Immature natural killer cell (primary cell): ENCODE results near the gene CDHR3. TPM values are rescaled to one million over a fixed set of nuclear protein-coding genes. Genes with fewer than 3 reads are reported as not detected.
A peak's percentile ranks its signal among the peaks of the same experiment; 100 is the strongest.

ENCODE experiments used
- DNase-seq, 3 donors: peaks; one replicate each; pipeline ENCODE4 v3.0.0; 2022; ENCODE audit warnings: mixed read lengths in 1 of 3
- H3K27ac Mint-ChIP-seq, 6 donors: one replicate each; pipeline ENCODE4 v1.8.0; 2020; ENCODE audit warnings: mixed read lengths in 6 of 6, mild to moderate bottlenecking in 5 of 6, inconsistent platforms in 4 of 6, moderate library complexity in 3 of 6
- H3K27me3 Mint-ChIP-seq, 3 donors: one replicate each; pipeline ENCODE4 v1.8.0; 2020 to 2021; ENCODE audit warnings: low read depth in 3 of 3, mild to moderate bottlenecking in 3 of 3, mixed read lengths in 3 of 3, moderate library complexity in 3 of 3, inconsistent platforms in 1 of 3
- H3K36me3 Mint-ChIP-seq, 3 donors: one replicate each; pipeline ENCODE4 v1.8.0; 2020; ENCODE audit warnings: mixed read lengths in 3 of 3, inconsistent platforms in 2 of 3, mild to moderate bottlenecking in 2 of 3
- H3K4me1 Mint-ChIP-seq, 2 donors: one replicate each; pipeline ENCODE4 v1.8.0; 2020; ENCODE audit warnings: inconsistent platforms in 2 of 2, mild to moderate bottlenecking in 2 of 2, mixed read lengths in 2 of 2, moderate library complexity in 1 of 2
- H3K4me3 Mint-ChIP-seq, 5 donors: one replicate each; pipeline ENCODE4 v1.8.0; 2020; ENCODE audit warnings: mild to moderate bottlenecking in 5 of 5, mixed read lengths in 5 of 5, inconsistent platforms in 3 of 5, moderate library complexity in 3 of 5
- H3K9me3 Mint-ChIP-seq, 6 donors: one replicate each; pipeline ENCODE4 v1.8.0; 2020; ENCODE audit warnings: mild to moderate bottlenecking in 6 of 6, mixed read lengths in 6 of 6, inconsistent platforms in 4 of 6, moderate library complexity in 3 of 6
- polyA plus RNA-seq, 3 donors: library from polyadenylated mRNA; unstranded; fragments of 300-500 nt; fragmentation: Illumina TruSeq; gene quantifications; one replicate each; pipeline ENCODE4 v1.2.3, GENCODE V29; 2021

Gene CDHR3
- polyA plus RNA-seq, 3 donors from 2014 or later: 1.2 to 3.4 (median 2.1) TPM

DNA sequence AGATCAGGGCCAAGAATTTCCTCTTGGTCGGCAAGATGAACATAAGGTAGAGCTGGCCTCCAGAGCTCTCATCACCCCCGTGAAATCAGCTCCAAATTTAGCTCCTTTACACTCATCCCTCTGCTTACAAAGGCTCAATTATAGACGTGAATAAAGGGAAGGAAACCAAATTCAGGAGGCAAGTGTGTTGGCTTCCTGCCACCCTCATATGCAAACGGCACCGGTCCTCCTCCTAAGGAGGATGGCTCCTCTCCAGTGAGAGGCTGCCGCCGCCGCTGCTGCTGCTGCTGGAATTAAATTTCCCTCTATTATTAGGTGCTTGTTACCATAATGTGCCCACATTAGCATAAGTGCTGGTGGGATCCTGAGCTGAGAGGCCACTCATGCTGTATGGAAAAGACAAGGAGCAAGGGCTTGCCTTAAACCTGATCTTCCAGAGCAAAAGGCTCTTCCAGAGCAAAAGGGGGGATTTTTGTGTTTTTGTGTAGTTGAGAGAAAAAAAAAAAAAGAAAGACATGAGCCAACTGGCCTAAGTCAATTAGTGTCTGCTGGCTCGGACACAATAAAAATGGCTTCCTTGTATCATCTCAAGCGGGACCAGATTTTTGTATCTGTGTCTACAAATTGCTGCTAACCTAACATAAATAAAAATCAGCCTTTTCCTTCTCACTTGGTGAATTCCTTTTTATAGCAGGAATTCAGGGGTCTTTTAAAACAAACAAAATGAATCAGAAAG is 68.4 kb downstream of the CDHR3 start:
- no peaks in the 10 kb centered on the region for H3K4me1 Mint-ChIP-seq
- peaks cover 9 to 22% (median 14%) of the 10 kb centered on the region in 3 donors for H3K27me3 Mint-ChIP-seq
- H3K36me3 Mint-ChIP-seq: peaks cover 0 to 11% (median 0%) of the 10 kb centered on the region in 3 donors
- DNase-seq: no peak
- H3K27ac Mint-ChIP-seq: no peak overlapping the region
- H3K4me3 Mint-ChIP-seq: no peak overlapping the region
- H3K9me3 Mint-ChIP-seq: no peaks in the 10 kb centered on the region

DNA sequence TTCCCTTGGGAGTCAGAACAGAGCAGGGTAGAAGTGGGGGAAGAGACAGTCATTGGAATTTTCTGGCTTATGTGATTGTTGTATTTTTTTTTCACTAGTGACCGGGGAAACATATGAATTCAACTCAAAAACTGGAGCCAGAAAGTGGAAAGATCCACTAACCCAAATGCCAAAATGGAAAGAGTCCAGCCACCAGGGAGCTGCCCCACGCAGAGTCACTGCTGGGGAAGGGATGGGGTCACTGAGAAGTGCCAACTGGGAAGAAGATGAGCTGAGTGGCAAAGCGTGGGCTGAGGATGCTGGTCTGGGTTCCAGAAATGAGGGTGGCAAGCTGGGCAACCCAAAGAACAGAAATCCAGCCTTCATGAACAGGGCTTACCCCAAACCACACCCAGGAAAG is 69.2 kb downstream of the CDHR3 start:
- Mint-ChIP-seq H3K36me3 (peaks cover 0 to 11% (median 0%) of the 10 kb centered on the region in 3 donors), H3K27me3 (peaks cover 6 to 21% (median 6%) of the 10 kb centered on the region in 3 donors)

DNA sequence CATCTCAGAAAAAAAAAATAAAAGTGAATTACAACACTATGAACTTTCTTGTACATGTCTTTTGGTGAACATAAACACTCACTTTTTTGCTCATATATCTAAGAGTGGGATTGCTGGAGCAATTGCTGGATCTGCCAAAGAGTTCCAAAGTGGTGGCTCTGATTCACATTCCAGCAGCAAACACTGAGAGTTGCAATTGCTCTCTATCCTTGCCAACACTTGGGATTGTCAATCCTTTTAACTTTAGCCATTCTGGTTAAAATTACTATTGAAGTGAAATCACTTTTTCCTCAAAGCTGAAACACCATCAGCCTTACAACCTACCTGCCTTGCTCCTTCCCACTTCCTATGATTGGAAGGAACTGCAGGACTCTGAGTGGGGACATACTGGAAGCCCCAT is 70.7 kb downstream of the CDHR3 start:
- Mint-ChIP-seq H3K27me3 (peaks cover 6 to 18% (median 8%) of the 10 kb centered on the region in 3 donors), H3K27ac (no peak overlapping the region), H3K4me1 (no peaks in the 10 kb centered on the region), H3K4me3 (no peak overlapping the region), H3K36me3 (peaks cover 0 to 8% (median 0%) of the 10 kb centered on the region in 3 donors), H3K9me3 (no peaks in the 10 kb centered on the region)
- DNase-seq: no peak

More for the DNA sequence above, 69.2 kb downstream of the CDHR3 start:
- Mint-ChIP-seq H3K9me3 (no peaks in the 10 kb centered on the region), H3K4me1 (no peaks in the 10 kb centered on the region), H3K4me3 (no peak overlapping the region), H3K27ac (no peak overlapping the region)
- DNase-seq: no peak

DNA sequence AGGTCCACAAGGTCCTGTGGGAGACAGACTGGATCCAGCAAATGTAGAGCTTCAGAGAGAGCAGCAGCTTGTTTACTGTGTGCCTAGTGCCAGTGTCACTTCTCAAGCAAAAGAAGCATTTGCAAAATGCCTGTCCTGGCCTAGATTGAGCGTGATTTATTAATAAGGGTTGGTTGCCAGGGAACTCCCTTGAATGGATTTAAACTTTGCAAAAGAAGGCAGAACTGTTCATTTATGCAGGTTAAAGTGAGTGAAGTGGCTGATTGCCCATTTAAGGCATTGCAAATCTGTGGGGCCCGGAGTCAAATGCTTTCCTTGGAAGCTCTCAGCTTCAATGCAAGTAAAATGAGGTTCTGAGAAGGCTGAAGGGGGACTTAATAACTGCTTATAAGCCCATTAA is 71.3 kb downstream of the CDHR3 start:
- Mint-ChIP-seq H3K9me3 (no peaks in the 10 kb centered on the region), H3K36me3 (peaks cover 0 to 8% (median 0%) of the 10 kb centered on the region in 3 donors), H3K27ac (no peak overlapping the region), H3K4me1 (no peaks in the 10 kb centered on the region), H3K4me3 (no peak overlapping the region), H3K27me3 (peaks cover 3 to 18% (median 8%) of the 10 kb centered on the region in 3 donors)
- DNase-seq: no peak

DNA sequence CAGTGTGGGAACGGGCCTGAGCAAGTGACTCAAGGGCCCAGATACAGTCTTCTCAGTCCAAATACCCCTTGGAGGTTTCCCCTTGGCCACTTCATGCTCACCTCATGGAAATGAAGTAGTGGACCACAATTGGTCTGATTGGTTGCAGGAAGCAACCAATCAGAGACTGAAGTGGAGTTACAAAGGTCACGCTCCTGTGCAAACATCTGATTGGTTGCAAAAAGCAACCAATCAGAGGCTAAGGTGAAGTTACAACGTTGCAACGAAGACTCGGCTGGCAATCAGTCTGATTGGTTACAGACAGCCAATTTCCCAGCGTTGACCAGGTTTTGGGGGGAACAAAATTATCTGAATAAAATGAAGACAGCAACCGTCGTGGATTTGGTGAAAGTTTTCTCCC is 72.5 kb downstream of the CDHR3 start:
- Mint-ChIP-seq H3K4me3 (no peak overlapping the region), H3K36me3 (peaks cover 0 to 8% (median 0%) of the 10 kb centered on the region in 3 donors), H3K27me3 (peaks cover 3 to 18% (median 3%) of the 10 kb centered on the region in 3 donors), H3K9me3 (no peaks in the 10 kb centered on the region), H3K4me1 (no peaks in the 10 kb centered on the region), H3K27ac (no peak overlapping the region)
- no peak for DNase-seq

DNA sequence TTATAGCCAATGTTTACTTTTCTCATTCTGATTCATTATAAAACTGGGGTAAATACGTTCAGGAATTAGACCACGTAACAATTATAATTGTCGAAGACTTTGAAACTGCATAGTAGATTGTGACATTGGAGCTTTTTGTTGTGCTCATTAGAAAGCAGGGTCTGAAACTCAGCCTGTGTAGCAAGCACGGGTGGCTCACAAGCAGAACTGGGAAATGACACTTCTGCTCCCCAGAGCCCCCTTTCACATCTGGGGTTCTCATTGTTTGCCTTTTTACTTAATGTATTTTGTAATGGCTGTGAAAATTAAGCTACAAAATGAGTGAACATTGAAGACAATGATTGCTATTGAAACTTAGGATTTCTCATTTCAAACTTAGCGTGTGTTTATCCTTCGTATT is 72.9 kb downstream of the CDHR3 start:
- H3K4me3 Mint-ChIP-seq: no peak overlapping the region
- no peak overlapping the region for H3K27ac Mint-ChIP-seq
- no peaks in the 10 kb centered on the region for H3K4me1 Mint-ChIP-seq
- no peak for DNase-seq
- H3K36me3 Mint-ChIP-seq: peaks cover 0 to 5% (median 0%) of the 10 kb centered on the region in 3 donors
- peaks cover 3 to 15% (median 5%) of the 10 kb centered on the region in 3 donors for H3K27me3 Mint-ChIP-seq
- no peaks in the 10 kb centered on the region for H3K9me3 Mint-ChIP-seq

DNA sequence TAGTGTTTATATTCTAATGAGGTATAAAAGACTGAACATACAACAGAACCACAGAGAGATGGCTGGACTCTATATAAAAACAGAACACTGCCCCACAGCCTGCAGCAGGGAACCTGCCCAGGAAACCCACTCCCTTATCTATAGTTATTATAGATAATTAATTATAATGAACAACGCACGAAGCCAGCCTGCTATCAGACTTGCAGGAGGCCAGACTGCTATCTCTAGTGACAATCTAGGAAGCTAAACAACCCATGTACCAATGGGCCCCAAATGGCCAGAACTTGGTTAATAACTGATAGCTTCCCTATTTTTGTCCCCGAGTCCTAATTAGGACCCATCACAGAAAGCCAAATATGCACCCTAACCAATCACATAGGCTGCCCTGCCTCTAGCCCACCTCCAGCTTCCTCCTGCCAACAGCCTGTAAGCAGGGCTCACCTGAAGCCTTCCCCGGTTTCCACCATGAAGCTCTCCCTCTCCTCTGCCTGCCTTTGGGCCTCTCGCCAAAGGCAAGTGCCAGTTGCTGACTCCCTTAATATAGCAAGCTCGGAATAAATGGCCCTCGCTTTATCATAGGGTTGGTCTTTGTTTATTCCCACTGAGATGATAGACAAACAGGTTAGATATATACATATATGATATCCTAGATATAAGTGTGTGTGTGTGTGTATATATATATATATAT is 74.6 kb downstream of the CDHR3 start:
- Mint-ChIP-seq H3K4me3 (no peak overlapping the region), H3K4me1 (peaks cover 0 to under 1% of the 10 kb centered on the region in 2 donors), H3K27ac (peak overlapping the region in 1 of 6 donors; percentile 4), H3K27me3 (peaks cover 3 to 16% (median 8%) of the 10 kb centered on the region in 3 donors), H3K36me3 (no peaks in the 10 kb centered on the region), H3K9me3 (no peaks in the 10 kb centered on the region)
- no peak for DNase-seq

DNA sequence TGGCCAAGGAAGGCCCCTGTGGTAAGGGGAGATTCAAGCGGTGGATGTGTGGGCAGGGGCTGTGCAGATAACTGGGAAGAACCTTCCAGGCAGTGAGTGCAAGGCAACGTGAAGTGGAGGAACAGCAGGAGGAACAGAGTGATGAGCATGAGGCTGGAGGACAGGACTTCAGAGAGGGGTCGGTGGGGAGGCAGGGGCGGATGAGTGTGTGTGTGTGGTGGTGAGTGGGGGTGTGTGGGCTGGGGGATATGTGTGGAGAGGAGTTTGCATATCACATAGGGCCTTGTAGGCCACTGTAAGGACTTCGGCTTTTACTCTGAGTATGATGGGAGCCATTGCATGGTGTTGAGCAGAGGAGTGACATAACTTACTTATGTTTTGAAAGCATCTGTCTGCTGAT is 75.2 kb downstream of the CDHR3 start:
- DNase-seq: no peak
- H3K9me3 Mint-ChIP-seq: no peaks in the 10 kb centered on the region
- no peak overlapping the region for H3K27ac Mint-ChIP-seq

DNA sequence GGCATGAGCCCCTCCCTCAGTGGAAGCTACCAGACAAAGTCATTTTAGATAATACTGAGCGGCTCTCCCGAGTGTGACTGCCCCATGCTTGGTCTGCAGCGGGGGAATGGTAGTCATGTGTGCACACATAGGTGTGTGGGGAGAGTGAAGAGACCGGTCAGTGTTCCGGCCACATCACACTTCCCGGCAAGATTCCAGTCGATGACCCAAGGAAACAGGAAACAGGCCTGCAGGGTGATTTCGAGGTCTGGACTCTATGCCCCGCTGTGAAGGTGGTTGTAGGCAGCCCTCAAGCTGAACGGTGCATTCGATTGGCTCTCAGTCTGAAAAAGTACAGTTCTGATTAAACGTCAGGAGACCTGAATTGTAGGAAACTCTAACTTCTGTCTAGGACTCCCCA is 75.9 kb downstream of the CDHR3 start:
- H3K9me3 Mint-ChIP-seq: no peaks in the 10 kb centered on the region
- no peak overlapping the region for H3K4me3 Mint-ChIP-seq
- H3K27ac Mint-ChIP-seq: no peak overlapping the region
- DNase-seq: no peak
- H3K27me3 Mint-ChIP-seq: peaks cover 3 to 14% (median 7%) of the 10 kb centered on the region in 3 donors
- H3K4me1 Mint-ChIP-seq: peaks cover 0 to 4% of the 10 kb centered on the region in 2 donors
- no peaks in the 10 kb centered on the region for H3K36me3 Mint-ChIP-seq

More for the DNA sequence above, 75.2 kb downstream of the CDHR3 start:
- Mint-ChIP-seq H3K4me1 (peaks cover 0 to 4% of the 10 kb centered on the region in 2 donors), H3K36me3 (no peaks in the 10 kb centered on the region), H3K4me3 (no peak overlapping the region), H3K27me3 (peaks cover 3 to 15% (median 7%) of the 10 kb centered on the region in 3 donors)

DNA sequence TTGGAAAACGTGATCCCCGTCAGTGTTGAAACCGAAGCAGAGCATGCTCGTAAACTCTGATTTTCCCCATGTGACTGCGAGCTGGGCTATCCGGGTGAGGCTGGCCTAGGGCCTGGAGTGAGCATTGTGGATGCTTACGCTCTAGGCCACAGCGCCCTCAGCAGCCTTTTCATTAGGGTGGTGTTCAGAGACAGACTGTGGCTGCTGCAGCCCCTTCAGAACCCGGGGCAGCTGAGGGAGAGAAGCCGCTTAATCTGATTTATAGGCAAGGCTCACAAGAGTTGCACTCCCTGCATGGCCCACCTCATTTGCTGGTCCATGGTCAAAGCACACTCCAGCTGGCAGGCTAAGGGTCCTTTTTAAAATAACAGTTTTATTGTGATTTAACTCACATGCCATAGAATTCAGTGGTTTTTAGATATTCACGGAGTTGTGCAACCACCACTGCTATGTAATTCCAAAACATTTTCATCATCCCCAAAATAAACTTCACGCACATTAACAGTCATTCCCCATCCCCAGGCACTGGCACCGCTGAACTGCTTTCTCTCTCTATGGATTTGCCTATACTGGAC is 76.5 kb downstream of the CDHR3 start:
- Mint-ChIP-seq H3K27me3 (peaks cover 3 to 14% (median 7%) of the 10 kb centered on the region in 3 donors), H3K4me3 (no peak overlapping the region), H3K4me1 (peaks cover 0 to 4% of the 10 kb centered on the region in 2 donors), H3K36me3 (no peaks in the 10 kb centered on the region), H3K9me3 (no peaks in the 10 kb centered on the region), H3K27ac (no peak overlapping the region)
- no peak for DNase-seq

DNA sequence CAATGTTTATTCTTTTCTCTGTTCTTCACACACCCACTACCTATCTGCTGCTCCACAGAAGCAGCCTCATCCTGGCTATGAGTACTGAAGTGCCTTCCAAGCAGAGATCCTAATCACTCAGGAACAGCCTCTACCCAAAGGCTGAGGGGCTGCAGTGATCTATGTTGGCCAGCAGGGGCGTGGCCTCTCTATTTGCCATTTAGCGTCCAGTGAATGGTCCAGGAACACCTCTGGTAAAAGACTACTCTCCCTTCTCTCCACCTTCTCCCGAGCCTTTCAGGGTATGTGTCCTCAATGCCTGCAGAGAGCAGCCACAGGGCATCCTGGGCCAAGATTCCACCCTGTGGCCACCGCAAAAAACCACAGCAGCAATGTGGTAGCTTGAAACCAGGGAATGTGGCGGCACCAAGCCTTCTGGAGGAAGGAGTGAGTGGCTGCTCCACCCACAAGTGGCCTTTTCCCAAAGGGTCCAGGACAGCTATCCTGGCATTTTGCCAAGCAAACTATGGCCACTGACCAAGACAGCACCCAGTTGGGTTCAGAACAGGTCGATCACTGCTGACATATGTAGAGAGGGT is 78.2 kb downstream of the CDHR3 start:
- DNase-seq: peak; percentile 19 to 31 (median 30)
- H3K27ac Mint-ChIP-seq: peak overlapping the region in 2 of 6 donors; percentile 15 to 33
- H3K4me1 Mint-ChIP-seq: peaks cover 0 to 4% of the 10 kb centered on the region in 2 donors
- no peaks in the 10 kb centered on the region for H3K9me3 Mint-ChIP-seq
- H3K27me3 Mint-ChIP-seq: peaks cover 2 to 14% (median 3%) of the 10 kb centered on the region in 3 donors
- H3K4me3 Mint-ChIP-seq: no peak overlapping the region
- H3K36me3 Mint-ChIP-seq: no peaks in the 10 kb centered on the region

DNA sequence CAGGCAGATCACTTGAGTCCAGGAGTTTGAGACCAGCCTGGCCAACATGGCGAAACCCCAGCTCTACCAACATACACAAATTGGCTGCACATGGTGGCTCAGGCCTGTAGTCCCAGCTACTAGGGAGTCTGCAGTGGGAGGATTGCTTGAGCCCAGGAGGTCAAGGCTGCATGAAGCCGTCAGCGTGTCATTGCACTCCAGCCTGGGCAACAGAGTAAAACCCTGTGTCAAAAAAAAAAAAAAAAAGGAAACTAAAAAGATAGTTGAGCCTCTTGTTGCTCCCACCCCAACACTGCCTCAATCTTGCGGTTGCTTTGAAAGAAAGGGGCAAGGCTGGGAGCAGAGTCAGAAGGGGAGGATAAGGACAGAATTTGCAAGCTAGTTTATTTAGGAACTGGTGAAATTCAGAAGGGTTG is 79.1 kb downstream of the CDHR3 start:
- Mint-ChIP-seq H3K4me3 (peak overlapping the region in 1 of 5 donors; percentile 24), H3K36me3 (no peaks in the 10 kb centered on the region), H3K4me1 (peaks cover 0 to 4% of the 10 kb centered on the region in 2 donors), H3K9me3 (no peaks in the 10 kb centered on the region), H3K27me3 (peaks cover 3 to 14% (median 4%) of the 10 kb centered on the region in 3 donors), H3K27ac (no peak overlapping the region)
- DNase-seq: no peak

DNA sequence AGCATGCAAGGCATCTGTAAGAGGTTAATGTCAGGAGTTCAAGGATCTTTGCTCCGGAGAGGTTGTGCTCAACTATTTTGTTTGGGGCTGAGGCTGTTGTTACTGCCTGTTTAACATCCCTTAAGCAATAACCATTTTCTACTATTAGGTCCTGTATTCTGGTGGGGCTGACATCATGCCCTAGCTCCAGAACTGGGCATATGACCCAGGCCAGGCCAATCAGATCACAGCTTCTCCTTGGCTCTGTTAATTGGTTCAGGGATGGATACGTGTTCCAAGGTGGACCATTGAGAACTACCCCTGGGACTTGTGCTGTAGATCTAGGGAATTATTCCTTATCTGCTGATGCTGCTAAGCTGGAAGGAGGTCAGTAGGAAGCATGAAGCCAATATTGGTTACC is 82.1 kb downstream of the CDHR3 start:
- H3K9me3 Mint-ChIP-seq: no peaks in the 10 kb centered on the region
- no peak overlapping the region for H3K27ac Mint-ChIP-seq
- H3K36me3 Mint-ChIP-seq: no peaks in the 10 kb centered on the region
- H3K4me1 Mint-ChIP-seq: peaks cover 0 to 4% of the 10 kb centered on the region in 2 donors
- DNase-seq: no peak
- peaks cover 0 to 14% (median 4%) of the 10 kb centered on the region in 3 donors for H3K27me3 Mint-ChIP-seq
- H3K4me3 Mint-ChIP-seq: no peak overlapping the region

DNA sequence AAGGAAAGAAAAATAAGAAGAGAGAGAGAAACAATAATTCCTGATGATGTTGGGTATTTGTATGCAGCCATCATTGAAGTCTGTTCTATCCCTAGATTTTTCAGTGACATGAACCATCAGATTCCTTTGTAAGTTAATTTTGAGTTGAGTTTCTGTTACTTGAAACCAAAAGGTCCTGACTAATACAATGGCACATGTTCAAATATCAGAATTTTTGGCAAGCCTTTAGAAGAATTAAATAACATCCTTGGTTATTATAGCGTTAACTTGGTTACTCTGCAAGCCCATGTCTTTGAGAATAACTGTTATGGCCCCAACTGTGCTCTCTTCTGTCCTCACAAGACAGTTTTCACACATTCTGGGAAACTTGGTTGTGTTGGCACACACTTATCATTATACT is 82.5 kb downstream of the CDHR3 start:
- no peaks in the 10 kb centered on the region for H3K36me3 Mint-ChIP-seq
- H3K9me3 Mint-ChIP-seq: no peaks in the 10 kb centered on the region
- H3K27ac Mint-ChIP-seq: no peak overlapping the region
- no peak for DNase-seq
- H3K4me3 Mint-ChIP-seq: no peak overlapping the region
- H3K4me1 Mint-ChIP-seq: peaks cover 0 to 4% of the 10 kb centered on the region in 2 donors
- H3K27me3 Mint-ChIP-seq: peaks cover 0 to 14% (median 4%) of the 10 kb centered on the region in 3 donors
